SU-DHL-6 (cell line): ENCODE measurements around the gene AADAT.

Experiments
- EZH2phosphoT487 ChIP-seq: fragments of 200-600 bp; sonication (generic), shearing (Covaris generic); conservative IDR thresholded peaks from 2 replicates; pipeline ENCODE4 v1.6.1; 2018; ENCODE audit warnings: mild to moderate bottlenecking, antibody characterized with exemption, low read length, moderate library complexity, mixed read lengths
- TF ChIP-seq, protein P1 (sequence below): fragments of 200-600 bp; sonication (generic); IDR thresholded peaks from one replicate; pipeline ENCODE4 v1.5.1; 2017; ENCODE audit warnings: antibody characterized with exemption, mild to moderate bottlenecking, low read length, moderate library complexity; ENCODE audit not compliant: insufficient read depth, poor library complexity, severe bottlenecking

DNA sequence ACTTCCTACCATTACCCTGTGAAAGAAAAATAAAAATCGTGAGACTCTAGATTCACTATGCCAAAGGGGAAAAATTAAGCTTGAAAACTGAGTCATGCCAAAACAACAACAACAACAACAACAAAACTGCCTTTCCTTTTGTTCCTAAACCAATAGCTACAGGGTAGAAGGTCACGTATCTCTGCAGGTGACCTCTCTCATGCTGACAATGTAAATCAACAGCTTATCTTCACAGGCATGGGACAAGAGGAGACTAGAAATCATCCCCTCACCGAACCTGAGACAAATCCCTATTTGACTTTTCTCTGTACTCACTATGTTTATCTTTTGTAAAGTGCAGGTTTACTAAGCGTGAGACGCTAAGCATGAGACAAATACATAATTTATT, 20.5 kb upstream of the AADAT start:
- TF ChIP-seq, protein P1, sequence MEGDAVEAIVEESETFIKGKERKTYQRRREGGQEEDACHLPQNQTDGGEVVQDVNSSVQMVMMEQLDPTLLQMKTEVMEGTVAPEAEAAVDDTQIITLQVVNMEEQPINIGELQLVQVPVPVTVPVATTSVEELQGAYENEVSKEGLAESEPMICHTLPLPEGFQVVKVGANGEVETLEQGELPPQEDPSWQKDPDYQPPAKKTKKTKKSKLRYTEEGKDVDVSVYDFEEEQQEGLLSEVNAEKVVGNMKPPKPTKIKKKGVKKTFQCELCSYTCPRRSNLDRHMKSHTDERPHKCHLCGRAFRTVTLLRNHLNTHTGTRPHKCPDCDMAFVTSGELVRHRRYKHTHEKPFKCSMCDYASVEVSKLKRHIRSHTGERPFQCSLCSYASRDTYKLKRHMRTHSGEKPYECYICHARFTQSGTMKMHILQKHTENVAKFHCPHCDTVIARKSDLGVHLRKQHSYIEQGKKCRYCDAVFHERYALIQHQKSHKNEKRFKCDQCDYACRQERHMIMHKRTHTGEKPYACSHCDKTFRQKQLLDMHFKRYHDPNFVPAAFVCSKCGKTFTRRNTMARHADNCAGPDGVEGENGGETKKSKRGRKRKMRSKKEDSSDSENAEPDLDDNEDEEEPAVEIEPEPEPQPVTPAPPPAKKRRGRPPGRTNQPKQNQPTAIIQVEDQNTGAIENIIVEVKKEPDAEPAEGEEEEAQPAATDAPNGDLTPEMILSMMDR, result no peak
- no peak for TF ChIP-seq EZH2phosphoT487
